ENCODE measurements around the gene WDTC1. TPM values are rescaled to one million over a fixed set of nuclear protein-coding genes. Genes with fewer than 3 reads are reported as not detected.

WDTC1 gene
- total and polyA plus RNA-seq, 9 of the 15 experiments (the other 6 are each of a cell fraction or from before 2014, with no cell fraction given) = 0.18 to 32.3 (median 8.8) TPM

DNA sequence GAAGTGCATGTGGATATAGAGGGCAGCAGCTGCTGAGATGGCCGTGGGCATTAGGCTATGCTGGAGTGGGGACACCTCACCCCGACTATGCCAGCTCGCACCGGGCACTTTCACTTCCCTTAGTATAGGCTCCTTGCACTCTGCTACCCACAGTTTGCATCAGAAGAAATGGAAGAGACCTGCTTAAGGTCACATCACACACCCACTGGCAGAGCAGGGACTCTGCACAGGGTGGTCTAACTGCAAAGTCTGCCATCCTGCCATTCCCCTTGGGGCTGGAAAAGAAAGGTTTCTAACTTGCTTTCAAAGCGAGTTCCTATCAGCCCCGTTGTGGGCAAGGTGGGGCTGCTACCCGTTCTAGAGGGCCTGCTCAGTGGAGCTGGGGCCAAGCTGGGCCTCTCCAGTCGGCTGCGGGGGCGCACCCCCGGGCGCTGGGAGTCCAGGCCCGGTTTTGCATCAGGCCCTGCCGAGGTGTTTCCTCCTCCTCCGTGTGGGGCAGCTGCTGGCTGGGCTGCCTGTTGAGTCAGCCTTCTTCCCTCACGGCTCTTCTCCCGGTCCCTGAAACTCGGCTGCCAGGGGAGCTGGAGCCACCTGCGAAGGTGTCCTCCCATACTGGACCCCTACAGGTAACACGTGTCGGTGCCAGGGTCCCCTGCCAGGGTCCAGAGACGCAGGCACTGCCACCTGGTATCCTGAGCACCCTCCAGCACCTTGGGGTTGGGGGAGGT is 107.3 kb downstream of the WDTC1 start, which contains the start of gene SYTL1 (continued):
- peak; percentile 47; the same call in 1 of the 2 replicates for TF ChIP-seq PHF8 (IDR thresholded peaks at IDR 0.05; ENCODE audit: borderline replicate concordance, low read length)
- TF ChIP-seq KAT2B (IDR thresholded peaks at IDR 0.05; ENCODE audit: low read depth, low read length) = no peak
- TF ChIP-seq HDAC6 (IDR thresholded peaks at IDR 0.05; ENCODE audit: low read depth, low read length) = no peak
- no peak for TF ChIP-seq ARID2 (IDR thresholded peaks at IDR 0.05)
- TF ChIP-seq CC2D1A (IDR thresholded peaks at IDR 0.05) = no peak
- no peak for TF ChIP-seq ZSCAN29 (IDR thresholded peaks at IDR 0.05)
- no peak for TF ChIP-seq ASH1L (IDR thresholded peaks at IDR 0.05; ENCODE audit: borderline replicate concordance, low read depth, partially characterized antibody)
- 0 out of 2 replicates have a peak, but pooled peaks have one; percentile 20 for TF ChIP-seq ARID1B (IDR thresholded peaks at IDR 0.05)
- TF ChIP-seq RBM15 (IDR thresholded peaks at IDR 0.05; ENCODE audit: insufficient read depth, low read length) = no peak
- TF ChIP-seq, protein P1, sequence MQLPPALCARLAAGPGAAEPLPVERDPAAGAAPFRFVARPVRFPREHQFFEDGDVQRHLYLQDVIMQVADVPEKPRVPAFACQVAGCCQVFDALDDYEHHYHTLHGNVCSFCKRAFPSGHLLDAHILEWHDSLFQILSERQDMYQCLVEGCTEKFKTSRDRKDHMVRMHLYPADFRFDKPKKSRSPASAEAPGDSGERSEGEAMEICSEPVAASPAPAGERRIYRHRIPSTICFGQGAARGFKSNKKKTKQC (CRISPR knock-in tag; IDR thresholded peaks at IDR 0.05) = no peak
- no peak for TF ChIP-seq GTF2A2 (tag; IDR thresholded peaks at IDR 0.05)
- TF ChIP-seq, protein P2, sequence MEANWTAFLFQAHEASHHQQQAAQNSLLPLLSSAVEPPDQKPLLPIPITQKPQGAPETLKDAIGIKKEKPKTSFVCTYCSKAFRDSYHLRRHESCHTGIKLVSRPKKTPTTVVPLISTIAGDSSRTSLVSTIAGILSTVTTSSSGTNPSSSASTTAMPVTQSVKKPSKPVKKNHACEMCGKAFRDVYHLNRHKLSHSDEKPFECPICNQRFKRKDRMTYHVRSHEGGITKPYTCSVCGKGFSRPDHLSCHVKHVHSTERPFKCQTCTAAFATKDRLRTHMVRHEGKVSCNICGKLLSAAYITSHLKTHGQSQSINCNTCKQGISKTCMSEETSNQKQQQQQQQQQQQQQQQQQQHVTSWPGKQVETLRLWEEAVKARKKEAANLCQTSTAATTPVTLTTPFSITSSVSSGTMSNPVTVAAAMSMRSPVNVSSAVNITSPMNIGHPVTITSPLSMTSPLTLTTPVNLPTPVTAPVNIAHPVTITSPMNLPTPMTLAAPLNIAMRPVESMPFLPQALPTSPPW (CRISPR knock-in tag; IDR thresholded peaks at IDR 0.05) = peak; percentile 58
- no peak for TF ChIP-seq MNT (conservative IDR thresholded peaks at IDR 0.05)
- TF ChIP-seq, protein P3, sequence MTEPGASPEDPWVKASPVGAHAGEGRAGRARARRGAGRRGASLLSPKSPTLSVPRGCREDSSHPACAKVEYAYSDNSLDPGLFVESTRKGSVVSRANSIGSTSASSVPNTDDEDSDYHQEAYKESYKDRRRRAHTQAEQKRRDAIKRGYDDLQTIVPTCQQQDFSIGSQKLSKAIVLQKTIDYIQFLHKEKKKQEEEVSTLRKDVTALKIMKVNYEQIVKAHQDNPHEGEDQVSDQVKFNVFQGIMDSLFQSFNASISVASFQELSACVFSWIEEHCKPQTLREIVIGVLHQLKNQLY (CRISPR knock-in tag; conservative IDR thresholded peaks at IDR 0.05) = no peak
- no peak for TF ChIP-seq TRIM25 (IDR thresholded peaks at IDR 0.05; ENCODE audit: borderline replicate concordance)
- TF ChIP-seq PCBP1 (IDR thresholded peaks at IDR 0.05; ENCODE audit: low read depth, low read length, poor library complexity, severe bottlenecking) = no peak
- TF ChIP-seq ZNF717 (CRISPR knock-in tag; IDR thresholded peaks at IDR 0.05) = no peak
- TF ChIP-seq, protein P4, sequence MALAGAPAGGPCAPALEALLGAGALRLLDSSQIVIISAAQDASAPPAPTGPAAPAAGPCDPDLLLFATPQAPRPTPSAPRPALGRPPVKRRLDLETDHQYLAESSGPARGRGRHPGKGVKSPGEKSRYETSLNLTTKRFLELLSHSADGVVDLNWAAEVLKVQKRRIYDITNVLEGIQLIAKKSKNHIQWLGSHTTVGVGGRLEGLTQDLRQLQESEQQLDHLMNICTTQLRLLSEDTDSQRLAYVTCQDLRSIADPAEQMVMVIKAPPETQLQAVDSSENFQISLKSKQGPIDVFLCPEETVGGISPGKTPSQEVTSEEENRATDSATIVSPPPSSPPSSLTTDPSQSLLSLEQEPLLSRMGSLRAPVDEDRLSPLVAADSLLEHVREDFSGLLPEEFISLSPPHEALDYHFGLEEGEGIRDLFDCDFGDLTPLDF (CRISPR knock-in tag; IDR thresholded peaks at IDR 0.05) = no peak
- peak; percentile 65; the same call in 1 of the 2 replicates for TF ChIP-seq ZBTB7A (IDR thresholded peaks at IDR 0.05; ENCODE audit: borderline replicate concordance, control insufficient read depth, low read depth, low read length)

Measured in K562 (cell line).